ENCODE results near the gene SLC39A8.

The SLC39A8 gene

DNA sequence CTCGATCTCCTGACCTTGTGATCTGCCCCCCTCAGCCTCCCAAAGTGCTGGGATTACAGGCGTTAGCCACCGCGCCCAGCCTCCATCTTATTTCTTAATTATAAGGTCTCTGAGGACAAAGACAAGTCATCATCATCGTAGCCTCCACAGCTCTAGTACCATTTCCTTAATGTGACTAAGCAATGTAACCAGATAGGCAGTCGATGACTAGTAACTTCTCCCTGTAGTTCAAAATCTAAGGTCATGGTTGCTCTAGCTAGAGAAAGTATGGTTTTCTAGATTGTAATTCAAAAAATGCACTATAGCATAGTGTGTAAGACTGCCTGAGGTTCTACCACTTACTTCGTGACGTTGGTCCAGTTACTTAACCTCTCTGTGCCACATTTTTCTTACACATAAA lies 6.9 kb downstream of the SLC39A8 start:
- DNase-seq, result no peak

GRCh38 chr4:102335616-102336015 lies 9.7 kb downstream of the SLC39A8 start:
- no peak for DNase-seq

- no peak for DNase-seq
These were observed 10.7 kb downstream of the SLC39A8 start for GRCh38 chr4:102334624-102335023.

DNA sequence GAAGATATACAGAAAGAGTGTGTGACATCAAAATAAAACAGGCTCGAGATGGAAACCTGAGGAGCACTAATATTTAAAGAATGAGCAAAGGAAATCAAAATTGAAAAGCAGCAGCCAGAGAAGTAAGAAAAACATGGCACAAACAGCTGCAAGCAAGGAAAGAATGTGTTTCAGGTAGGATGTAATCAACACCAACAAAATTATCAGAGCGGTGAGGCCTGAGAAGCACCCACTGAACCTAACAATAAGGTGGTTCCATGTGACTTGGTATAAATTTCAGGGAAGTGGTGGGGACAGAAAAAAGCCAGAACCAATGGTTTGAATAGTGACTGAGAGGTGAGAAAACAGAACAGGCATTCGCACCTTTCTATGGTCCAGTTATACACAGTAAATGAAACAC lies 11.5 kb downstream of the SLC39A8 start:
- DNase-seq, result no peak

DNA sequence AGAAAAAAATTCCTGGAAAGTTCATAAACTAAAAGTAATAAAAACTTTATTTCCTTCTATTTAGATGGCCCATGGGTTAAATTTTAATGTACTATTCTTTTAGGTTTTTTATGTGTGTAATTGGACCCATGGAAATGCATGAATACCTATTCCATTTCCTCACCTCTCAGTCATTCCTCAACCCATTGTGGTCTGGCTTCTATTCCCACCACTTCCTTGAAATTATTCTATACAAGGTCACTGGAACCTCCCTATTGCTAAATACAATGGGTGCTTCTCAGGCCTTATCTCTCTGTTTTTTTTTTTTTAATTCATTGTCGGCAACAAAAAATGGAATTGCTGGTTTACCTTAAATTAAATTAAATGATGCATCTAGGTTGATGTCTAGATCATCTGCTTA lies 17.2 kb downstream of the SLC39A8 start:
- DNase-seq, result no peak

DNA sequence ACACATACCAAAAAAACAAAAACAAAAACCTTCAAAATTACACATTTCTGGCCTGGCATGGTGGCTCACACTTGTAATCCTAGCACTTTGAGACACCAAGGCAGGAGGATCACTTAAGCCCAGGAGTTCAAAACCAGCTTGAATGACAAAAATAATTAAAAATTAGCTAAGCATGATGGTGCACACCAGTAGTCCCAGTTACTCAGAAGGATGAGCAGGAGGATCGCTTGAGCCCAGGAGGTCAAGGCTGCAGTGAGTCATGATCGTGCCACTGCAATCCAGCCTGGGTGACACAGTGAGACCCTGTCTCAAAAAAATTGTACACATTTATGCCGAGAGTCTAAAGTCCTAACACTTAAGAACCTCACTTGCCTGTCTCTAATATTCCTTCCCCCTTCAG lies 18.3 kb downstream of the SLC39A8 start:
- no peak for DNase-seq

DNA sequence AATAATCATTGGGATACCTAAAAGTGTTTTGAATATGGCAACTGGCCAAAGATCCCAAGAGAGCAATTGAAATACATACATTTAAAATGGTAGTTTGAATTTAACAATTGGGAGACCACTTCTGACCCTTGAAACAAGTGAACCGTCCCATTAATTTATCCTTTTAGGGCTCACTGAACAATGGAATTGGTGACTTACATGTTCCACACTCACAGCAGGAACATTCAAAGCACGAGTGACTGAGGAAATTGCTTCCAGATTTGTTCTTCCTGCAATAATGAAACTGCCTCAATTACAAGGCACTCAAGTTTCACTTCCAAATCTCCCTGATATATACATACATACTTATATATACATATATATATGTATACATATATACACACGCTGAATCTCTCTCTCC lies 20.6 kb downstream of the SLC39A8 start:
- DNase-seq, result no peak

DNA sequence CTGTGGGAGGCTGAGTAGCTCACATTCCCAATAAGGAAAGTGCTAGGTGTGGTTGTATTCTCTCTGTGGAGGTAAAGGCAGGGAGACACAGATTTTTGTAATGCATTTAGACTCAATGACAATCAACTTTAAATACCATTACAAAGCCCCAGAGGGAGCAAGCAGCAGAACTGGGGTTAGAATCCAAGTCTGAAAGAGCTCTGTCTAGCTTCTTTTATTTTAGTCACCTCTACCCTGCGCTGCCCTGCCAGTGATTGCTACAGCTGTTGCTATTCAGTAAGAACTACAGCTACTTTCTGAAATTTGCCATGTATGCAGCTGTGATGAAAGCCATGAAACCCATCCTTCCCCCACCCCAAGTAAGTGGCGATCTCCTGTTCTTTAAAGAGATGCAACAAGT lies 22.5 kb downstream of the SLC39A8 start:
- no peak for DNase-seq

DNA sequence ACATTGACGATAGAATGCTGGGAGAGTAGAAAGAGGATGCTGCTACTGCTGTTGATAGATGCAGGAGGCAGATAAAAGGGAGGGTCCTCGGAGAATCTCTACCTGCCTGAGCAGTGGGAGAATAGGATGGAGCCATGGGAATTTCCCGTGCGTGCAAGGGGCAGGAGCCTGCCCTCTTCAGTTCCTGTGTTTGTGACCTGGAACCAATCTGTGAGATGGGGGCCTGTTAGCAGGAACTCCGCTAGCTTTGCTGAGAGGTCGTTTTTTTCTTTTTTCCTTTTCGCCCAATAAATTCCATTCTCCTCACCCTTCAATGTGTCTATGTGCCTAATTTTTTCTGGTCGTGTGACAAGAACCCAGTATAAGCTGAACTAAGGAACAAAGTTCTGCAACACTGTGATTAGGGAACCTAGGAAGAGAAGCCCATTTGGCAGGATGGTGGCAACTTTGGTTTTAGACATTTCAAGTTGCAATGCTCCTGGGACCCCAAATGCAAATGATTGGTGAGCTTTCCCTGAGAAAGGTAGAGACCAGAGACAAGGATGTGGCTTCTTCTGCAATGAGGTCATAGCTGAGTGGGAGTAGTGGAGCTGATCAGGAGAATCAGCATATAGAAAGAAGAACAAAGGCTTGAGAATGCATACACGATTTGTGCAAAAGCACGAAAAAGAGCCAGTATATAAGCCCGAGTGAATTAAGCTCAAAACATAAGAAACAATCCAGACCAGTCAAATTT lies 23.9 kb downstream of the SLC39A8 start:
- DNase-seq, result no peak

DNA sequence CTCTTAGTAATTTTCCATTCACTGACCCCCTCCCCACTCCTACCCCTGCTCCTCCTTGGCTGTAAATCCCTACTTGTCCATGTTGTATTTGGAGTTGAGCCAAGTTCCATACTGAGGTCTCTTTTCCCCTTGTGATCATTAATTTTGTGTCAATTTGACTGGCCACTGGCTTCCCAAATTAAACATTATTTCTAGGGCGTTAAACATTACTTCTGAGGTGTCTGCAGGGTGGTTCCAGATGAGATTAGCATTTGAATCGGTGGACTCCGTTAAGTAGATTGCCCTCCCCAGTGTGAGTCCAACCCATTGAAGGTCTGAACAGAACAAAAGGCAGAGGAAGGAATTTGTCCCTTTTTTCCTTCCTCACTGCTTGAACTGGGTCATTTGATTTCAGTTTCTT lies 25.7 kb downstream of the SLC39A8 start:
- DNase-seq, result no peak

- DNase-seq, result peak; percentile 83
These were observed 26.8 kb downstream of the SLC39A8 start for GRCh38 chr4:102318526-102318925.

GRCh38 chr4:102318105-102318504 lies 27.2 kb downstream of the SLC39A8 start:
- no peak for DNase-seq

DNA sequence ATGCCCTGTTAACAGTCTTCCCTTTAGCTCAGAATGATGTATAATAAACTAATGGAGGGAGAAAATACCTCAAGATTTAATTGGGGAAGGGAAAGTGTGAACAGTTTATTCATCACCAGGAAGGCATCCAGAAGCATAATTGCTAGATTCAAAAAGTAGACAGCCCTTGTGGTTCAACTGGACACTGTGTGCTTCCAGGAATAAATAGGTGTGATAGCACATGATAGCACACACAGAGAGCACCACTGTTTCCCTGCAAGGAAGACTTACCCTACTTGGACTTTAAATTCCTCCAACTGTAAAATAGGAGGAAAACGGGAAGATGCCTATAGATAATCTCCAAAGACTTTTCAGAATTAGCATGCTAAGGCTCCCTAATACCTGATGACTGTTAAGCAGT lies 27.8 kb downstream of the SLC39A8 start:
- DNase-seq, result no peak

DNA sequence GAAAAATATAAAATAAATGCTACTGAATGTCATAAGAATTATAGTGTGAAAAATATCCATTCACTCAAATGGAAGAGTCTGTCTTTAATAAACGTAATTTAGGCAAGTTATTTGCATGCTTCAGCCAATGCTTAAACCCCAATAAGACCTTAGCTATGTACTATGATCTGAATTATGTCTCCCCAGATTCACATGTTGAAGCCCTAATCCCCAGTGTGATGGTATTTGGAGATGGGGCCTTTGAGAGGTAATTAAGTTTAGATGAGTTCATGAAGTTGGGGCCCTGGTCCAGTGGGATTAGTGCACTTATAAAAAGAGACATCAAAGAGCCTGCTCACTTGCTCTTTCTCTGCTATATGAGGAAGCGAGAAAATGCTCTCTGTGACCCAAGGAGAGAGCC lies 28.7 kb downstream of the SLC39A8 start:
- DNase-seq, result no peak

GRCh38 chr4:102315532-102315931 lies 29.8 kb downstream of the SLC39A8 start:
- DNase-seq, result no peak

DNA sequence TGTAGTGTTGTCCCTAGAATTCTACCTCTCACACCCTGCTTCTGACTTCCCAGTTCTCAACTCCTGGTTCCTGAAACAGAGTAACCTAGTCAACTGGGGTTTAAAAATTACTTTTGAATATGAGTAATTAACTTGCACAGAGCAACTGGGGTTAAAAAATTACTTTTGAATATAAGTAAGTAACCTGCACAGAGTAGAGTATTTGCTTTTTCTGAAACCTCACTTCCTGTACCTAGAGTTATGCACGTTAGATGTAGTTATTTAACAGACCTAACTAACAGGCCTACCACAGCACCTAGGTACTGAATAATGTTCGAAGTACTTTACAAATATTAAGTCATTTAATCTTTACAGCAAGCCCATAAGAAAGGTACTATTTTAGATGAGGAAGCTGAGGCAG lies 32.9 kb downstream of the SLC39A8 start:
- DNase-seq, result no peak

- DNase-seq, result no peak
These were observed 33.4 kb downstream of the SLC39A8 start for GRCh38 chr4:102311912-102312311.

DNA sequence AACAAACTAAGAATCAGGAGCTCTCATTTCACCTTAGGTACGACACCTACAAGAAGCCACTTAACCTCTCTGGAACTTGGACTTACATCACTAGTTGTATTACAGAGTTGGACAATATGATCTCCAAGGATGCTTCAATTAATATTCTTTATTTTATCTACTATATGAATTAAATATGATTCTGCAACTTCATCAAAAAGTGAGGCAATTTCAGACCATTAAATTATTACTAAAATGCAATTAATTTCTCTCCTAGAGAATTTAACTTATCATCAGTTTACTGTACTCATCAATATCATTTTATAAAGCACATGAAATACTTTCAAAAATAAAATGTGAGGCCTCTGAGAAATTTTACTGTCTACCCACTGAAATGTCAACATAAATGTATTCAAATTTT lies 33.9 kb downstream of the SLC39A8 start:
- DNase-seq, result no peak

GRCh38 chr4:102308032-102308799 lies 37.1 kb downstream of the SLC39A8 start:
- no peak for DNase-seq

- DNase-seq, result no peak
These were observed 39.6 kb downstream of the SLC39A8 start for GRCh38 chr4:102305666-102306065.

DNA sequence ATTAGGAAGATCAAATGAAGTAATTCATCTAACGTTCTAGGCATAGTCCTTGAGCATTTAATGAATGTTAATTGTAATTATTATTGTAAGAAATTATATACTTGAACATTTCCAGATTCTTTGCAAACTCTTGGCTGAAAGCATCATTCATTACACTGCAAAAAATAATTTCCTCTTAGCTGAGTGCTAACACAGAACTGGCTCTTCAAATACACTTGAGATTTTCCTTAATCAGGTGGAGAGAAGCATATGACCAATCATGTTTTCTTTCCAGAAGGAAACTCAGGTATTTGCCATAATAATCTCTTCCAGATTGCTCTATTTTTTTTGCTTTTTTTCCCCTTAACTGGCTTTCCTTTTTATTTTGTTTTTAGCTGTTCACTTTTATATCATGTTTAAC lies 42.5 kb downstream of the SLC39A8 start:
- DNase-seq, result no peak

GRCh38 chr4:102301167-102301566 lies 44.1 kb downstream of the SLC39A8 start:
- DNase-seq, result no peak

DNA sequence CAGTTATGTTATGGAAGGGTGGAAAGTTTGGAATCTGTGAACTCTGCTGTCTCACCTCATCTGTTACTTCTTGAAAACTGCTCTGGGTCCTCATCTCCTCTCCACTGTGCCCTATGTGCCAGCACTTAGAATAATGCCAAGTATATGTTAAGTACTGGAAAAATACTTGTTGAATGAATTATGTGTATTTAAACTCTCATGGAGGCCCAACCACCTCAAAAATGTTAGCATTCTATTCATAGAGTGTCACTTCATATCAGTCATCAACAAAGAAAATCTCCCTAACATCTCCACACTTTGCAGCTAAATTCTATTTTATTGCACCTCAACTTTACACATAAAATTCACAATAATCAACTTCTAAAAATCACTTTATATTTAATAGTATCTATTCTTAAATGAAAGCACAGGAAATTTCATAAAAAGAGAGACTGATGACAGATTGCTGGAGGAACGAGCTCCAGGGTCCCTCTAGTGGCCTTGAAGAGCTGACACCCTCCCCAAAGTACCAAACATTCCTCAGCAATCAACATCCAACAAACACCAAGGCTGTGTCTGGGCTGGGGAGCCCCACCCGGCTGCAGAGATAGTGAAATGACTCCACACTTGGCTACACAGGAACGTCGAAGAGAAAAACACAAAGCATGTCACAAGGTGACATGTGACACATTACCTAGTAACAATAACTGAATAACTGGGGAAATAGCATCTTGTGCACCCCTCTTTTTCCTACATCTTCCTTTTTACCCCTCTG lies 45.8 kb downstream of the SLC39A8 start:
- DNase-seq, result no peak

DNA sequence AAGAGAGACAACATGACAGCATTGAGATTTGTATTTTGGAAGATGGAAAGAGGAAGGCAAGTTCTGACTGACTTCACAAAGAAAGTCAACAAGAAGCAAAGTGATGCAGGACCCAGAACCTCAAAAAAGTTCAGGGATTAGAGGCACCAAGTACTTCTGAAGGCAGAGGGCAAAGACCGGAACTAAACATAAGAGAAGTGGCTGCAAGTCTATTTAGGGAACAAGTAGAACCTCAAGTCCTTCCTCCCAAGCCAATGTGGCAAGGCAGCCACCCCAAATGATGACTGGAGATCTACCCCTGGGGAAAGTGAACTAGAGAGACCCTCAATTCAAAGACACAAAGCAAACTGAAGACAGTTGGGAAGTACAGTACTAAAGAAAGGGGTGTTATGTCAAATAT lies 46.6 kb downstream of the SLC39A8 start:
- no peak for DNase-seq
